T-helper 1 cell treated with Interleukin-12 subunit alpha and Interleukin-12 subunit beta and Interleukin-4 antibody, amounts not matched to agents 30 μg/mL and 1 μg/mL, for 36 hours (primary cell): ENCODE data around the gene SKIC8.
A peak's percentile ranks its signal among the peaks of the same experiment; 100 is the strongest.

Source experiments
- H3K27ac Mint-ChIP-seq: one replicate; pipeline ENCODE4 v1.8.0; 2021; ENCODE audit warnings: mild to moderate bottlenecking, mixed read lengths
- H3K27me3 Mint-ChIP-seq: one replicate; pipeline ENCODE4 v1.8.0; 2021; ENCODE audit warnings: low read depth, mixed read lengths
- H3K36me3 Mint-ChIP-seq: one replicate; pipeline ENCODE4 v1.8.0; 2021; ENCODE audit warnings: low read depth, mixed read lengths
- H3K4me1 Mint-ChIP-seq: one replicate; pipeline ENCODE4 v1.8.0; 2021; ENCODE audit warnings: low read depth, mixed read lengths
- H3K4me3 Mint-ChIP-seq: one replicate; pipeline ENCODE4 v1.8.0; 2021; ENCODE audit warnings: mild to moderate bottlenecking, moderate library complexity, mixed read lengths
- H3K9me3 Mint-ChIP-seq: one replicate; pipeline ENCODE4 v1.8.0; 2021; ENCODE audit warnings: mixed read lengths

The SKIC8 gene

GRCh38 chr15:78313383-78313782, 14.0 kb upstream of the SKIC8 start:
- Mint-ChIP-seq H3K36me3 (no peaks in the 10 kb centered on the region), H3K9me3 (no peaks in the 10 kb centered on the region), H3K27ac (no peak overlapping the region), H3K27me3 (no peaks in the 10 kb centered on the region), H3K4me1 (no peaks in the 10 kb centered on the region), H3K4me3 (no peak overlapping the region)

GRCh38 chr15:78312957-78313356, 13.5 kb upstream of the SKIC8 start:
- Mint-ChIP-seq H3K36me3 (no peaks in the 10 kb centered on the region), H3K4me3 (no peak overlapping the region), H3K27me3 (no peaks in the 10 kb centered on the region), H3K4me1 (no peaks in the 10 kb centered on the region), H3K9me3 (no peaks in the 10 kb centered on the region), H3K27ac (no peak overlapping the region)

- H3K4me3 Mint-ChIP-seq: no peak overlapping the region
Measured at GRCh38 chr15:78312536-78312935, 13.1 kb upstream of the SKIC8 start.

GRCh38 chr15:78311292-78311691, 11.9 kb upstream of the SKIC8 start:
- Mint-ChIP-seq H3K27me3 (no peaks in the 10 kb centered on the region), H3K4me1 (no peaks in the 10 kb centered on the region), H3K36me3 (no peaks in the 10 kb centered on the region), H3K9me3 (no peaks in the 10 kb centered on the region), H3K27ac (no peak overlapping the region), H3K4me3 (no peak overlapping the region)

More at GRCh38 chr15:78312536-78312935, 13.1 kb upstream of the SKIC8 start:
- no peaks in the 10 kb centered on the region for H3K27me3 Mint-ChIP-seq
- H3K4me1 Mint-ChIP-seq: no peaks in the 10 kb centered on the region
- no peaks in the 10 kb centered on the region for H3K9me3 Mint-ChIP-seq
- H3K27ac Mint-ChIP-seq: no peak overlapping the region
- H3K36me3 Mint-ChIP-seq: no peaks in the 10 kb centered on the region

GRCh38 chr15:78308422-78309032, 9.1 kb upstream of the SKIC8 start:
- no peak overlapping the region for H3K27ac Mint-ChIP-seq
- no peaks in the 10 kb centered on the region for H3K4me1 Mint-ChIP-seq
- H3K9me3 Mint-ChIP-seq: no peaks in the 10 kb centered on the region
- H3K4me3 Mint-ChIP-seq: no peak overlapping the region
- H3K36me3 Mint-ChIP-seq: no peaks in the 10 kb centered on the region
- H3K27me3 Mint-ChIP-seq: no peaks in the 10 kb centered on the region

GRCh38 chr15:78307976-78308375, 8.6 kb upstream of the SKIC8 start:
- Mint-ChIP-seq H3K4me3 (no peak overlapping the region), H3K9me3 (no peaks in the 10 kb centered on the region), H3K4me1 (no peaks in the 10 kb centered on the region), H3K36me3 (no peaks in the 10 kb centered on the region), H3K27ac (no peak overlapping the region), H3K27me3 (no peaks in the 10 kb centered on the region)

- no peaks in the 10 kb centered on the region for H3K27me3 Mint-ChIP-seq
- no peaks in the 10 kb centered on the region for H3K4me1 Mint-ChIP-seq
- no peaks in the 10 kb centered on the region for H3K9me3 Mint-ChIP-seq
- H3K36me3 Mint-ChIP-seq: no peaks in the 10 kb centered on the region
- no peak overlapping the region for H3K4me3 Mint-ChIP-seq
- H3K27ac Mint-ChIP-seq: no peak overlapping the region
Measured at GRCh38 chr15:78306176-78306774, 6.9 kb upstream of the SKIC8 start.

GRCh38 chr15:78304216-78305066, 5.0 kb upstream of the SKIC8 start:
- Mint-ChIP-seq H3K4me3 (no peak overlapping the region), H3K27ac (no peak overlapping the region), H3K36me3 (no peaks in the 10 kb centered on the region), H3K27me3 (no peaks in the 10 kb centered on the region), H3K4me1 (no peaks in the 10 kb centered on the region), H3K9me3 (no peaks in the 10 kb centered on the region)

- Mint-ChIP-seq H3K4me1 (peaks cover 10% of the 10 kb centered on the region), H3K27me3 (no peaks in the 10 kb centered on the region), H3K36me3 (no peaks in the 10 kb centered on the region), H3K27ac (no peak overlapping the region), H3K4me3 (no peak overlapping the region), H3K9me3 (no peaks in the 10 kb centered on the region)
Measured at GRCh38 chr15:78302579-78303312, 3.3 kb upstream of the SKIC8 start.

- Mint-ChIP-seq H3K27ac (no peak overlapping the region), H3K36me3 (no peaks in the 10 kb centered on the region), H3K27me3 (no peaks in the 10 kb centered on the region), H3K4me1 (peaks cover 10% of the 10 kb centered on the region), H3K9me3 (no peaks in the 10 kb centered on the region), H3K4me3 (no peak overlapping the region)
Measured at GRCh38 chr15:78301828-78302227, 2.4 kb upstream of the SKIC8 start.

- Mint-ChIP-seq H3K27ac (peak overlapping the region; percentile 11), H3K4me1 (peaks cover 10% of the 10 kb centered on the region), H3K4me3 (peak overlapping the region; percentile 21)
Measured at GRCh38 chr15:78301326-78301725, 1.9 kb upstream of the SKIC8 start.

GRCh38 chr15:78292219-78292618, 7.2 kb downstream of the SKIC8 start:
- peaks cover 13% of the 10 kb centered on the region for H3K36me3 Mint-ChIP-seq
- no peaks in the 10 kb centered on the region for H3K27me3 Mint-ChIP-seq
- H3K27ac Mint-ChIP-seq: no peak overlapping the region
- no peaks in the 10 kb centered on the region for H3K9me3 Mint-ChIP-seq
- no peak overlapping the region for H3K4me3 Mint-ChIP-seq
- no peaks in the 10 kb centered on the region for H3K4me1 Mint-ChIP-seq

More at GRCh38 chr15:78301326-78301725, 1.9 kb upstream of the SKIC8 start:
- Mint-ChIP-seq H3K36me3 (no peaks in the 10 kb centered on the region), H3K27me3 (no peaks in the 10 kb centered on the region), H3K9me3 (no peaks in the 10 kb centered on the region)

GRCh38 chr15:78291698-78292097, 7.7 kb downstream of the SKIC8 start:
- Mint-ChIP-seq H3K4me3 (no peak overlapping the region), H3K4me1 (no peaks in the 10 kb centered on the region), H3K27me3 (no peaks in the 10 kb centered on the region), H3K9me3 (no peaks in the 10 kb centered on the region), H3K27ac (no peak overlapping the region), H3K36me3 (peaks cover 13% of the 10 kb centered on the region)

- no peak overlapping the region for H3K4me3 Mint-ChIP-seq
- H3K27me3 Mint-ChIP-seq: no peaks in the 10 kb centered on the region
- H3K4me1 Mint-ChIP-seq: no peaks in the 10 kb centered on the region
- H3K27ac Mint-ChIP-seq: no peak overlapping the region
- H3K36me3 Mint-ChIP-seq: peaks cover 16% of the 10 kb centered on the region
- H3K9me3 Mint-ChIP-seq: no peaks in the 10 kb centered on the region
Measured at GRCh38 chr15:78291052-78291451, 8.4 kb downstream of the SKIC8 start.
